Dermis microvascular lymphatic vessel endothelial cell (primary cell): Measurements from ENCODE around the gene MDN1. TPM values are rescaled to one million over a fixed set of nuclear protein-coding genes. Genes with fewer than 3 reads are reported as not detected.
A peak's percentile ranks its signal among the peaks of the same experiment; 100 is the strongest.

Experiments
- DNase-seq, 2 donors: peaks; one replicate each; pipeline versions ENCODE4 v3.0.0 to v3.0.0-alpha.2; 2010; ENCODE audit warnings: low read depth in 2 of 2
- total RNA-seq: library from RNA; depleted of rRNA; stranded (reverse); fragments of >200 nt; gene quantifications from 2 replicates; pipeline ENCODE4 v1.2.1, GENCODE V29; 2014

Gene MDN1
- total RNA-seq, 1 donor from 2014 or later = 19.8 TPM

DNA sequence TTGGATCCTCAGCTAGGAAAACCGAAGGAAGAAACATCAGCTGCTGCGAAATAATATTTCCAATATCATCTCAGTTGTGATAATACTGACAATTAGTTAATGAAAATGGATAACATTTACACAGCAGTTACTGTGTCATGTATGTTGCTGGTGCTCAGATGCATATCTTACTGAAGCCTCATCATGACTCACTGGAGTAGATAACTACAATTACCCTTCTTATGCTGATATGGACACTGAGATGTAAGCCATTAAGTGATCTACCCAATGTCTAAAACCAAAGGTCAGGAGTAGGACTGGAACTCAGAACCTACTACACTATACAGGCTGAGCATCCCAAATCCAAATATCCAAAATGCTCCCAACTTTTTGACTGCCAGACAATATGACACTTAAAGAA, 126.4 kb downstream of the MDN1 start:
- DNase-seq = no peak

DNA sequence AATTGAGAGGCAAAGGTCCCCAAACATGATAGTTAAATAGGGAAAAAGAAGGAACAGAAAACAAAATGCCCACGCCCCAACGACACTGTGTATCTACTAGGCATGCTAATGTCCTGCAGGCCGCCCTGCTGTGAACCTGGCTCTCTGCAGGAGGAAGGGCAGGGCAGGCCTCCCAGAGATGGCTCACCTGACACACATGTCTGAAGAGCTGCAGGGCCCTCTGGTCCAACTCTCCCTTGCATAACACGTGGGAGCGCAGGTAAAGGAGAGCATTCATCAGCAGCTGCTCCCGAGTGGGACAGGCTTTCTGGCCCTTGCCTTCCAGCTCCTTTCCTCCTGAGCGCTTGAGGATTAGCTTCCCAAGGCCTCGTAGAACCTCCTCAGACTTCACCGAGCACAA, 127.3 kb downstream of the MDN1 start:
- no peak for DNase-seq

DNA sequence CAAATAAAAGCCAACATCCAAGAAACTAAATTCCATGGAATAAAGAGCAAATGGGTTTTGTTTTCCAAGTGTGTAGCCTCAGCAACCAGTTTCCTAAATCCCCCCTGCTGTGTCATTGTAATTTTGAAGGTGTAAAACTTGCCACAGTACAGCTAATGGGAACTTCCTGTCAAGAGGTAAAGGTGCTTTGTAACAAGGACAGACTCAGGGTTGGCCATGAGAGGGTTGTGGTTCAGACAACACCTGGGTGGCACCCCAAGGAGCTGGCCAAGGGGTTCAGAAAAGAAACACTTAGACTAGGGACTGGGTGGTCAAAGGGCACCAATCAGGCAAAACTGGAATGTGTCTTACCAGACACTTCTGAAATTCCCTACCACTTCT, 128.7 kb downstream of the MDN1 start:
- no peak for DNase-seq

DNA sequence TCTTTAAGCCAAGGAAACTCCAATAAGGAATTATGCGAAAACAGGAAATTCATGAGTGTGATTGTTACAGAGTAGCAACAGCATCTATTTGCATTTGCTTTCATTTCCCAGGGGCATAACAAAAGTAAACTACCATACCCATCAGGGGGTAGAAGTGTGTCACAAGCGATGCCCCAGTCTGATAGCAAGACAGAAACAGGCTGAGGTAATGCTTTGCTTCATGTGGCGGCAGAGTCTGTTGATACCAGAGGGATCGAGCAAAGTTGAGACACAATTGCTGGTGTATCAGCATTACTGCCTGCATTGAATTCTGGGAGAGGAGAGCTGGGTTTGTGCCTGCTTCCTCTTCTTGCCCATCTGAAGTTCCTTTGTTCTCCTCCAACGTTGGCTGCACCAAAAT, 129.9 kb downstream of the MDN1 start:
- no peak for DNase-seq

DNA sequence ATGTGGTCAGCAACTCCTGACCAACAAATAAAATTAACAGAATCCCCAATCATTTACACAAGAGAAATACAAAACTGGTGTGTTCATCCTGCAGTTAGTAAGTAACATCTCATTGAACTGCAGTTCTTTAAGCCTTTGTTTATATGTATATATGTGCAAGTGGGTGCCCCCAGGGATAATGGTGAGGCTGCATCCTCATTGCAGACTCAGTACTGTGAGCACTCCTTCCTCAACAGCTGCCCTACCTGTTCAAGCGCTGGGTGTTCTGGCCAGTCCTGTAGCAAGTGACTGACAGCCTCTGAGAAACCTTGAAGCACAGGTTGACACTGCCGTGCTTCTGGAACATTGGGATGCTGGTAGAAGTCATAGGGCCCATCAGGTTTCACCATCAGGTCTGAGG, 131.3 kb downstream of the MDN1 start:
- DNase-seq = no peak

DNA sequence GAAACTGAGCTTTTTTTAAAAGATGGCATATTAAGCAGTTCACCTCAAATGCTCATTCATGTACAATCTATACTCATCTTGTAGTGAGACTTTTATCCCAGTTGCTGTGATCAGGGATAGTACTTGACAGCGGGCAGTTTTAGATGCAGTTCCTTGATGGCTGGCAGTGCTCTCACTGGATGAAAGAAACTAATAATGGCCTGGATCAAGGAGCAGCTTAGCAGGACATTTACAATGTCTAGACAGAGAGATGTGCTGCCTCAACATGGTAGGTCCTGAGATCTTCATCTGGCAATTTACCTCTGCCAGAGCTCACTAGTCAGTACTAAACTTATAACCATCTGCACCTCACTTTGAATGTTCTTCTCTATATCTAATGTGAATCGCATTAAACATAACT, 134.3 kb downstream of the MDN1 start:
- no peak for DNase-seq

DNA sequence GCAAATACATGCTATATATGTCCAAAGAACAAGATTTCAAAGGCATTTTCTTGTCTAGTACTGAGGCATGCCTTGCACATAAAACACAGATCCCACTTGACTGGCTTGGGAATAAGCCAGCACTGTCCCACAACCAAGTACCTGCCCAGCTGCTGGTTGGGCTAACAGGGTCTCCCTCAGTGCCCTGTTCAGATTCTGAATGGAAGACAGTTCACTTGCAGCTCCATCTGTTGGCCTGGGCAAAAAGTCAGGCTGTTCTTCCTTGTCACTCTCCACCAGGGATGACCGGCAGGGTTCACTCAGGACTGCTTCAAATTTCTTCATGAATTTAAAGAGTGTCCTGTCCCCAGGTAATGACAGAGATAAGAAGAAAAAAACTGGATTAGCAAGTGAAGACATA, 136.6 kb downstream of the MDN1 start:
- no peak for DNase-seq

DNA sequence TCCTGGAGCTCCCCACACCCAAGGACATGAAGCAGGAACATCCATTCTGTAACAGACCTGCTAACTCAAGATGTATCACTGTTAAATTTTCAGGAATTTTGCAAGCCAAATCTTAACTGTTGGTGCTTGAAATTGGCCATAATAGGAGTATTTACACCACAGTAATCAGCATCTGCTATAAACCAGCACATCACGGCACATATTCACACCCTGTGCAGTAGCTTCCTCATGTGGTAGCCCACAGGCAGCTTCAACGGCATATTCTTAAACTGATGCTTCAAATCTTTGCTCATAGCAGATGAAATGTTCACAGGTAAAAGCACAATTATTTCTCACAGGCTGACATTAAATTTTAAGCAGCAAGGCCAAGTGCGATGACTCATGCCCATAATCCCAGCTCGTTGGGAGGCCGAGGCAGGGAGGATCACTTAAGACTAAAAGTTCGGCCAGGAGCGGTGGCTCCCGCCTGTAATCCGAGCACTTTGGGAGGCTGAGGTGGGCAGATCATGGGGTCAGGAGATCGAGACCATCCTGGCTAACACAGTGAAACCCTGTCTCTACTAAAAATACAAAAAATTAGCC, 137.5 kb downstream of the MDN1 start:
- no peak for DNase-seq

DNA sequence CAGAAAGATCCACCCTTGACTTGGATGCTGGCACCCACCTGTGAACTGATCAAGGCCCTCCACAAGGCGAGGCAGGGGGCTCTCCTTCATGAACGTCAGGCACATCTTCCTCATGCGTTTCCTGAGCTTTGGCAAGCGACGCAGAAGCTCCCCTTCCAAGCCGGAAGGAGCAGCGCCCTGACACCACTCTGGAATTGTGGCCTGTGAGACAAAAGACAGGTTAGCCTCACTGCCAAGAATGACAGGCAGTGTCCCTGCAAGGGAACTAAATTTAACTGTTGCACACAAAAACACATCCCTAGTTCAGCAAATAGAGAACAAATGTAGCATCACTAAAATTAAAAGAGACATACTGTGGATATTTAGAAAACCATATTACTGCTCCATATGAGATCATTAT, 139.0 kb downstream of the MDN1 start:
- no peak for DNase-seq

DNA sequence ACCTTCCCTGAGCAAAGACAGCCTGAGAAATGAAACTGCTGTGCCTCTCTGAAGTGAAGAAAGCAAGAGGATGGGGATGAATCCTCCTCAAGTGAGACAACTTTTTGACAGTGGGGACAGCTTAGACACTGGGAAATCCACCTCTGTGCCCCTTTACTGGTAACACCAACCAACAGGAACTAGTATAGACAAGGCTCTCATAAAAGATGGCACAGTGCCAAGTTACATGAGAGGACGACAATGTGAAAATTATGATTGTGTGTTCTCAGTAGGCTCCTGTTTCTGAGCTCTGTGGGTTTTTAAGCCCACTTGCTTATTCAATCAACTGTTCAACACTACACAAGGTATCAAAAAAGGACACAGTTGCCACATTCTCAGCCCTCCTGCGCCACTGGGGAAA, 139.4 kb downstream of the MDN1 start:
- DNase-seq = peak; percentile 18 to 57

DNA sequence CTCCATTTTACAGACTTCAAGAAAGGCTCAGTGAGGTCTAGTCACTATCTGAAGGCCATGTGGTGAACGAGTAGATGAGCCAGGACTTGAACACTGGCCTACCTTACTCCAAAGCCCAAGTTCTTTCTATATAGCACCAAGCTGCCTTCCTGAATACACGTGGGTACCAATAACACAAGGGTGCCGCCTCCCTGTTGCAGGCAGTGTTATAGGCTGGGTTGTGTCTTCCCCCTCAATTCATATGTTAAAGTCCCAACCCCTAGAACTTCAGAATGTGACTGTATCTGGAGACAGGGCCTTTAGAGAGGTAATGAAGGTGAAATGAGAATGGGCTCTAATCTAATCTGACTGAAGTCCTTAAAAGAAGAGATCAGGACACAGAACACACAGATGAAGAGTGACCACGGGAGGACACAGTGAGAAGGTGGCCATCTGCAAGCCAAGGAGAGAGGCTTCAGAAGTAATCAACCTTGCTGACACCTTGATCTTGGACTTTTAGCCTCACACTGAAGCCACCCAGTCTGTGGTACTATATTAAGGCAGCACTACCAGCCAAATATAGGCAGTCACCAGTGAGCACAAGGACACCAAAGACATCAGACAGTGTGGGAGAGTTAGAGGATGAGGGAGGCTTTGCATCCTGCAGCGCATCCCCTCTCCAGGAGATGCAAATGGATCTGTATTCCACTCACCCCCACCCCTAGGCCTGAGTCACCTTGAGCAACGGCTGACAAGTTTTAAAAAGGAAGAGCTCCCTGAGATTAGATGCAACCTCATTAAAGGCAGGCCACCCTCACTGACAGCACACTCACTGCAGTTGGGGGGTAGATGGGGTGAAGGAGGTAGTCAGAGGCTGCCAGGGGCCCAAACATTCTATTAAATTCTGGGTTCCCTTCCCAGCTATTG, 140.1 kb downstream of the MDN1 start:
- DNase-seq = no peak

DNA sequence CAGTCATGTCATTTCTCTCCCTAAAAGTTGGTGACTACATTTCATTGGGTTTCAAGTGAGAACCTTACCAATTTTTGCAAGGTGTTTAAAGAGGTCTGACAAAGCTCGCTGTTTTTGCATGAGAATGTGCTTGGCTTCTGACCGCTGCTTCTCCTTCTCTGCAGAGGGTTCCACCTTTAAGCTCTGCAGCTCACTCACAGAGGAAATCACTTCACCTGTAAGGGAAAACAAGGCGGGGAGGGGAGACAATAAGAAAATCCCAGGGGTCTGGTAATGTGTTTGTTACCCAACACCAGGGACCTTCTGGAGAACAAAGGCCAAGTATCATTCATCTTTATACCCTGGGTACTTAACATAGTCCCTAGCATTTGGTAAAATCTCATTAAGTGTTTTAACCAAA, 141.1 kb downstream of the MDN1 start:
- no peak for DNase-seq

DNA sequence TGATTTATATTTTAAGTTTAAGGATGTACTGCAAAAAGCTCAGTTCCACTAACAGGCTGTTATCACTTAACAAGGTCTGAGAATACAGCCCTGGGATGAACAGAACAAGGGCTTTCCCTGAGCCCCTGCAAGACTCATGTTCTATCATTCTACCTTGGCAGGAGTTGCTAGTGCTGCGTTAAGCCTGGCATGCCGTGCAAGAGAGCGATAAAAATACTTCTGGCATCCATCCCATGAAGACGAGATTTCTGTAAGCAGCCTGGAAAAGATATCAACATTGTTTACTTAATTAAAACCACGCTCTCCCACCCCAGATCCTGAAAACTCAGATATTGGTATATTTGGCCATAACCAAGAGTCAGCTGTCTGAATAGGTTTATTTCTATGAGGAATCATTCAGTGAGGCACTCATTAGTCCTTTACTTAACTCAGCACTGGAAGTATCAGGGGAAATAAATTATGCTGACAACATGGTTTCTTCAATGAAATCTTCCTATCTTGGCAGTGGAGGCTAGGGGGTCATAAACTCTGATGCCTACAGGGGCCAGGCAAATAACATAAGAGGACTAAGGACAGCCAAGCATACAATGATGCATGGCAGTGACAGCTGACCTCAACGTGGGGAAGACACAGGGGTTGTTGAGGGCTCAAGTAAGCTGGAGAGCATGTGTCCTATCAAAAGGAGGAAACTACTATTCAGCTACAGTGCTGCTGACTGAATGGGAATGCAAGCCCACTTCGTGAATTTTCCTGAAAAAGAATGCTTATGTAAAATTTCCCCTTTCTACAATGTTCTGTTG, 143.4 kb downstream of the MDN1 start:
- DNase-seq = no peak

DNA sequence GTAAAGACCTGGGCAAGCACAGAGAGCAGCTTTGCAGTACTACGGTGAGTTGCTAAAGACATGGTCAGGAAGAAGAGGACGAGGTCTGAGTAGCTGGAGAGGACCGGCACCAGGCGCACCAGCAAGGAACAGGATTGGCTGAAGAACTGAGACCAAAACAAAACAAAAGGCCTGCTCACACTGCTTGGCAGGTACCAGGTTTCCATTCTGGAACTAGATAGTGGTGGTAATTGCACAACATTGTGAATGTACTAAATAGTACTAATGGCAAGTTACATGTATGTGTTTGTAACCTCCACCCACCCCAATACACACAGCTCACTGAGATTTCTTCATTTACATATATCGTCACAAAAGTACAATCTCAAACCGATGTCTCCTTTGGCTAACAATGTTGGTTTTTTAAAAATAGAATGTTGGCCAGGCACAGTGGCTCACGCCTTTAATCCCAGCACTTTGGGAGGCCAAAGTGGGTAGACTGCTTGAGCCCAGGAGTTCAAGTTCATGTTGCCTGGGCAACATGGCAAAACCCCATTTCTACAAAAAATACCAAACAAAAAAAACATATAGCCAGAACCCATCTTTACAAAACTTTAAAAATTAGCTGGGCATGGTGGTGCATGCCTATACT, 148.5 kb downstream of the MDN1 start:
- DNase-seq = no peak

DNA sequence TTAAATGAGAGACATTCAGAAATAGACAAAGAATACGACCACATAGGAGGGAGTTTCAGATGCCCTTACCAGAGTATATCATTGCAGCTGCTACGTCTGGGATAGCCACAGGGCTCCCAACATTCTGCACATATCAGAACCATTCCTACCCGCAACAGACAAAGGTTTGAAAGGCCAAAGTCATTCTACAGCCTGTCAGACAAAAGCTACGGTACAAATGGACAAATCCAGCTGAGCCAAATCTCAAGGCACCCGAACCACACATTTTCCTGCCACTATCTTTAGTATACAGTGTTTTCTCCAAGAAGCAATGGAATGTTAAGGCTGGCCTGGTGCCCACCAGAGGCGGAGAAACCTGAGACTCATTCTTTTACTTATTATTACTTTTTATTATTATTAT, 150.6 kb downstream of the MDN1 start:
- DNase-seq = no peak

DNA sequence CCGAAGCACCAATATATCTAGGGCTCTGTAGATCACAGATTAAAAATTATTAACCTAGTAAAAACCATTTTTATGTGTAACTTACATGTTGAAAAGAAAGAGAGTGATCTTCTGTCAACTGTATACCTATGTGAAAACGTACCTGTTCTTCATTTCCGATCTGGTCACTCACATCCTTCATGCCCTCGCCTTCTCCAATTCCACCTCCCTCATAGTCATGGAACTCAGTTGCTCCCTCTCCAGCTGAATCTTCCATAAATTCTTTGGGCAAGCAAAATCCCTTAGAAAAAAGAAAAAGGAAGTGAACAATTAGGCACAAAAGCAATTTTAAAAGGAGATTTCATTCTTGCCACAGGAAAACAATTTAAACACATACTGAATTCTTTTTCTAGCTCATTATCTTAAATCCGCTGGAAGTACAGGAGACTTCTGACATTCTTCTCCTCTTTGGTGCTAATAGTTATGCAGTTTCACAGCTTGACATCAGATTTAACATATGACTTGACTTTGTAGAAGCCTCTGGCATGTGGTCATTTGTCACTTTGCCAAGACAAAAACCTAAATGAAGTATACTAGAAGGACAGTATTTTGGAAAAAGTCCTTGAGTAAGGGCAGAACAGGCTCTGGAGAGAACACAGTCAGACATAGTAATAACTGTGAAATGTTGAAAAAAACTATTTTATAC, 151.6 kb downstream of the MDN1 start:
- no peak for DNase-seq

DNA sequence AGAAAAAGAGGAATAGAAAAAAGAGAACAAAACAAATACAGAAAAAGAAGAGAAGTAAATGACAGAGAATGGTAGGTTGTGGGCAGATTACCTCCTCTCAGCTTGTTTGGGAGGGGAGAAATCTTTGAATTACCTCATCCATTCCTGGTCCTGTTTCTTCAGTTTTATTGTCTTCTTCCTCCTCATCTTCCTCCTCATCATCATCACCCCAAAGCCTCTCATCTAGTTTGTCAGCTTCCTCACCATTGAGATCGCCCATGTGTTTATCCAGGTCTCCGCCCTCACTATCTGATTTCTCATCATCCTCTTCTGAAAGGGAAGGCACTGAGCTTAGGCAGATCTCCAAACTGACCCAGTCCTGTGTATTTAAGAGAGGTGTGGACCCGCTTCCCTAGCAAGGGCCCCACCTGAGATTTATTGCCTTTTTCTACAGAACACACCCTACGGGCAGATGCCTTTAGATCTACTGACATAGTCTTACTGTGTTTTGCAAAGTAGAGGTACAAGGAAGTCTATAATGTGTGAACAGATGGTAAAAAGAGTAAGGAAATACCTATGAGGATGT, 156.9 kb downstream of the MDN1 start:
- no peak for DNase-seq

DNA sequence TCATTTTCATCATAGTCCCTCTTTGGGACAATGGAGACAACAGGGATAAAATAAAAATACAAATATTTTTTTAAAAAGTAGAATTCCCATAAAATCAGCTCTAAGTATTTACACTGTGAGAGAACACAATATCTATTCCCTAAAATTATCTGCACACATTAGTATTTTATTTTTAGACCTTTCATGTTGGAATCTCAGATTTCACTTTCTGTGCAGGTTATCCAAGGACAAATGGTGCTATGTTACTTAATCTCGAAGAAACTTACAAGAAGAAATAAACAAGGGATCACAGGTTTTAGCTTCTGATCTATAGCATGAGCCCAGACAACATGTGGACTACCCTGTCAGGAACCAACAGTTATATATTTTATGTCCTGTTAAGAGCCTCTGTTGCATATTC, 158.0 kb downstream of the MDN1 start:
- no peak for DNase-seq

DNA sequence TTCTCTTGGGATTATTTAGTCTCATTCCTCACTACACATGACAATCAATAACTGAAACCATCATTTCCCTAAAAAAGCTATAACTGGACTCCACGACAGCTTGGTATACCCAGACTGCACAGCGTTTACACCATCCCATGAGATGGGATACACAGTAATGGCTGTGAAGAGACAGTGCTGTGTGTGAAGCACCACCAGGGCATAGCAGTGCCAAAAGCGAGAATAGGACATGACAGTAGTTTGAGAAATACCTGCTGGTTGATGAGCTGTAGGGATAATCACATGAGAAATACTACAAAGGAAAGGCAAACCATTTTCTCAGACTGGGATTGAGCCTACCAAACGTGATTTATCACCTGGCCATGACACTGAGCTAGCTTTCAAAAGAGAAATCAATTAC, 158.6 kb downstream of the MDN1 start:
- DNase-seq = no peak

DNA sequence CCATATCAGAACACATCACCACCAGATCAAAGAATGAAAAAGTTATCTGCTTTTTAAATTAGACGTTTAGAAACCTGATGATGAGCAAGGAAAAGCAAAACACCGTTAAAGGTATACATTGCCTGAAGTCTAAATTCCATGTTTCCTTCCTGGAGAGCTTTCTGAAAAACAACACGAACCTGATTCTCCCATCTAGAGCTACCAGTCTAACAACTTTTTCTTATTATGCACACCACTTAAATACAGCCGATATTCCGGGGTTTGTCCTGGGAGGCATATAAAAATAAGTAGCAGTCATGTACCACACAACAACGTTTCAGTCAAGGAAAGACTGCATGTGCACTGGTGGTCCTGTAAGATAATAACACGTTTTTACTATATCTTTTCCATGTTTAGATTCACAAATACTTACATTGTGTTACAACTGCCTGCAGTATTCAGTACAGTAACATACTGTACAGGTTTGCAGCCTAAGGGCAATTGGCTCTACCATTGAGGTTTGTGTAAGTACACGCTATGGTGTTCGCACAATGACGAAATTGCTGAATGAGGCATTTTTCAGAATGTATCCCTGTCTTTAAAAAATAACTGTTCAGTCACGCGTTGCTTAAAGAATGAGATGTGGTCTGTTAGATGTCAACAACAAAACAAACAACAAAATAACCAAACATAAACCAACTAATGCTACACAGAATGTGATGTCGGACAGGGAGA, 162.0 kb downstream of the MDN1 start:
- DNase-seq = no peak

DNA sequence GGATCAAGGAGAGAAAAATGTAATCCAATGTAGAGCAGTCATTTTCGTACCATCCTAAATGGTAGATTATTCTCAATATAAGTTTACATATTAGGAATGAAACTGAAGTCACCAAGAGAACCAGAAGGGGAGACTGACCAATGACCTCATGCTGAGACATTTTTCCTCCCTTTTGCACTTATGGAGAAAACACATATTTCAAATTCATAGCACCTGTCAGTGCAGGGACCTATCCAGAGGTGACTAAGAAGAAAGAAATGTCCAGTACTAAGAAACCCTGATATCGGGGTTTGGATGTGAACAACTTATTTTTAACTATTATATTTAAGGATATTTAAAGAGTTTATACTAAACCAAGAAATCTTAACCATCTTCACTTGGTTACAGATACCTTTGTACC, 164.5 kb downstream of the MDN1 start:
- DNase-seq = no peak
